ENCODE data around the gene TNS4. TPM values are rescaled to one million over a fixed set of nuclear protein-coding genes. Genes with fewer than 3 reads are reported as not detected.
A peak's percentile ranks its signal among the peaks of the same experiment; 100 is the strongest.

TNS4 gene
- total and polyA plus RNA-seq, 8 donors, result 0.18 to 23.2 (median 0.76) TPM; not detected in 2

DNA sequence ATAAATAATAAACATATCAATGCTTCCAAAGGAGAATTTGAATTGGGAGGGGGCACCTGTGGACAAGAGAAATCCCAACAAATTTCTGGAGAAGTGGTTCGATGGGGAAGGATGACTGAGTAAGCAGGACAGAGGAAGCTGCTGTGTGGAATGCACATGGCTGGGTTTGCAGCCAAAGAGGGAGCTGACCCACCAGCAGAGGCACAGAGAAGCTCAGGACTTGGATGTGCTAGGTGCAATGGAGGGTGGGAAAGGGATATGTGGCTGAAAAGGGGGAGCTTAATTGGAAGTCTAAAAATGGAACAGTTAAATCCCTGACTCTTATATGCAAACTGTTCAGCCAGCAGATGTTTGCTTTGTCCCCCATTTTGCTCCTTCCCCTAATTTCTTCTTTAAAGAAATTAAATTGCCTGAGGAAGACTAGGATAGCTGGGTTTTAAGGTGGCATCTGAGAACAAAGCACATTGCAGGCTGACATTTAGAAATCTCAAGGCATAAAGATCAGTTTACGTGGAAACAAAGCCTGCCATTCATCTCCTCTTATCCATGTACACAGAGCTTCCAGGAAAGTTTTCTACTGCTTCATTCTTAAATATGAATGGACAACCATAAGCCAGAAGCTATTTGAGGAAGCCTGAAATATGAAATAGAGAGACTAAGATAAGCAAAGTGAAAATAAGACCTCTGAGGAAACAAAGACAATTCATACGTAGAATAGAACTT is 23.0 kb upstream of the TNS4 start:
- no peak for TF ChIP-seq EP300 (IDR thresholded peaks at IDR 0.05)
- TF ChIP-seq POLR2AphosphoS5 (IDR thresholded peaks at IDR 0.05), result no peak
- TF ChIP-seq POLR2A (IDR thresholded peaks at IDR 0.05), result no peak
- TF ChIP-seq, protein P1, sequence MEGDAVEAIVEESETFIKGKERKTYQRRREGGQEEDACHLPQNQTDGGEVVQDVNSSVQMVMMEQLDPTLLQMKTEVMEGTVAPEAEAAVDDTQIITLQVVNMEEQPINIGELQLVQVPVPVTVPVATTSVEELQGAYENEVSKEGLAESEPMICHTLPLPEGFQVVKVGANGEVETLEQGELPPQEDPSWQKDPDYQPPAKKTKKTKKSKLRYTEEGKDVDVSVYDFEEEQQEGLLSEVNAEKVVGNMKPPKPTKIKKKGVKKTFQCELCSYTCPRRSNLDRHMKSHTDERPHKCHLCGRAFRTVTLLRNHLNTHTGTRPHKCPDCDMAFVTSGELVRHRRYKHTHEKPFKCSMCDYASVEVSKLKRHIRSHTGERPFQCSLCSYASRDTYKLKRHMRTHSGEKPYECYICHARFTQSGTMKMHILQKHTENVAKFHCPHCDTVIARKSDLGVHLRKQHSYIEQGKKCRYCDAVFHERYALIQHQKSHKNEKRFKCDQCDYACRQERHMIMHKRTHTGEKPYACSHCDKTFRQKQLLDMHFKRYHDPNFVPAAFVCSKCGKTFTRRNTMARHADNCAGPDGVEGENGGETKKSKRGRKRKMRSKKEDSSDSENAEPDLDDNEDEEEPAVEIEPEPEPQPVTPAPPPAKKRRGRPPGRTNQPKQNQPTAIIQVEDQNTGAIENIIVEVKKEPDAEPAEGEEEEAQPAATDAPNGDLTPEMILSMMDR (IDR thresholded peaks at IDR 0.05), result no peak
- 47 to 59% (median 49%) methylated on average over 3 of the region's 3 CpGs for WGBS, 5 donors

DNA sequence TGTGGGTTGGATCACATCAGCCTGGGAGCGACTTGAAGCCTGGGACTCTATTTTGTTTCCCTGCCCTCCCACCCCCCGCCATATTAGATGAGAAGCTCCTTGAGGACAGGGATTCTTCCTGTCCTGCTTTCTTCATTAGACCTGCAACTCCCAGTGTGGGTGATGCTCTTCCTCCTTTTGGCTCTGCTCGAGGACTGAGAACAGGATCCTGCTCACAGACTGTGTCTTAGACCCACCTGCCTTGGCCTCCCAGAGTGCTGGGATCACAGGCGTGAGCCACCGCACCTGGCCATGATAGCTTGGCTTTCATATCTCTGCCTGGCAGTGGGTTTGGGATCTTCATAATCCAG is 21.5 kb upstream of the TNS4 start:
- 90 to 97% (median 96%) methylated on average over 3 to 5 of the region's 5 CpGs for WGBS, 5 donors
- no peak for TF ChIP-seq POLR2AphosphoS5 (IDR thresholded peaks at IDR 0.05)
- TF ChIP-seq, protein P1 (IDR thresholded peaks at IDR 0.05), result no peak
- TF ChIP-seq POLR2A (IDR thresholded peaks at IDR 0.05), result no peak
- TF ChIP-seq EP300 (IDR thresholded peaks at IDR 0.05), result no peak
- intact Hi-C loops (cut with DNase I; ENCODE audit: low total_unique reads), result no loop called here
- H3K4me1 ChIP-seq, result peaks cover 0 to 12% (median 0%) of the 10 kb centered on the region in 4 donors
- no peak for DNase-seq
- H3K36me3 ChIP-seq, result no peaks in the 10 kb centered on the region
- H3K4me3 ChIP-seq, result no peak overlapping the region
- peaks cover 0 to 6% (median 0%) of the 10 kb centered on the region in 4 donors for H3K9me3 ChIP-seq
- H3K27me3 ChIP-seq, result peaks cover 0 to 9% (median 0%) of the 10 kb centered on the region in 3 donors
- peak overlapping the region in 2 of 5 donors; percentile 26 to 35 for H3K27ac ChIP-seq

More for the DNA sequence above, 23.0 kb upstream of the TNS4 start:
- no peaks in the 10 kb centered on the region for H3K4me1 ChIP-seq
- H3K4me3 ChIP-seq, result no peak overlapping the region
- H3K27me3 ChIP-seq, result peaks cover 0 to 9% (median 0%) of the 10 kb centered on the region in 3 donors
- no peaks in the 10 kb centered on the region for H3K36me3 ChIP-seq
- intact Hi-C loops (cut with DNase I; ENCODE audit: low total_unique reads), result no loop called here
- no peak overlapping the region for H3K27ac ChIP-seq
- no peak for DNase-seq
- peaks cover 0 to 6% (median 0%) of the 10 kb centered on the region in 4 donors for H3K9me3 ChIP-seq

DNA sequence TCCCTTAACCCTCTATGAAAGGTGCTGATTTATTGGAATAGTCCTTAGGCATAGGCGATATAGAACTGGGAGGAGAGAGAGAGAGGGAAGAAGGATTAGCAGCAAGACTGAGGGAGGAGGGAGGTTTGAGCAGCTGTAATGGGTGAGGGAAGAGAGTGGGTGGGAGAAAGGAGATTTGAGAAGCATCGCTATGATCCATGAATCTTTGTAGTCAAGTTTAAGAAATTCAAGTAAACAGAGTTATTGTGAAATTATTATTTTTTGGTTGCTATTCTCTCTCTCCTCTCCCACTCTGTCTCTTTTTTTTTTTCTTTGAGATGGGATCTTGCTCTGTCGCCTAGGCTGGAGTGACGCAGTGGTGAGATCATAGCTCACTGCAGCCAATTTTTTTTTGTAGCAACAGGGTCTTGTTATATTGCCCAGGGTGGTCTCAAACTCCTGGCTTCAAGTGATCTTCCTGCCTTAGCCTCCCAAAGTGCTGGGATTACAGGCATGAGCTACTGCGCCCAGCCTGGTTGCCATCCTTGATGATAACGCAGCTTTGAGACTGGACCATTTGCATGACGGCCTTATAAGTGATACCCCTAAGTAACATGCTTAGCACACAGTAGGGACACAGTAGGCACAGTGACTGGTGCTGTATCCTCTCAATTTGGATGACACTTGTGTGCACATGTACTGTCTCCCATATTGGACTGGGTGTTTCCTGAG is 21.0 kb upstream of the TNS4 start:
- Histone ChIP-seq H3K4me3 (no peak overlapping the region), H3K4me1 (peaks cover 0 to 18% (median 2%) of the 10 kb centered on the region in 4 donors), H3K27me3 (peaks cover 0 to 9% (median 0%) of the 10 kb centered on the region in 3 donors), H3K27ac (peak overlapping the region in 3 of 5 donors; percentile 26 to 53 (median 35)), H3K9me3 (peaks cover 0 to 6% (median 0%) of the 10 kb centered on the region in 4 donors), H3K36me3 (no peaks in the 10 kb centered on the region)
- no peak for TF ChIP-seq POLR2AphosphoS5 (IDR thresholded peaks at IDR 0.05)
- TF ChIP-seq, protein P1 (IDR thresholded peaks at IDR 0.05), result no peak
- TF ChIP-seq POLR2A (IDR thresholded peaks at IDR 0.05), result no peak
- no peak for TF ChIP-seq EP300 (IDR thresholded peaks at IDR 0.05)
- no peak for DNase-seq
- intact Hi-C loops (cut with DNase I; ENCODE audit: low total_unique reads), result no loop called here
- 82 to 94% (median 87%) methylated on average over 7 of the region's 7 CpGs for WGBS, 5 donors

DNA sequence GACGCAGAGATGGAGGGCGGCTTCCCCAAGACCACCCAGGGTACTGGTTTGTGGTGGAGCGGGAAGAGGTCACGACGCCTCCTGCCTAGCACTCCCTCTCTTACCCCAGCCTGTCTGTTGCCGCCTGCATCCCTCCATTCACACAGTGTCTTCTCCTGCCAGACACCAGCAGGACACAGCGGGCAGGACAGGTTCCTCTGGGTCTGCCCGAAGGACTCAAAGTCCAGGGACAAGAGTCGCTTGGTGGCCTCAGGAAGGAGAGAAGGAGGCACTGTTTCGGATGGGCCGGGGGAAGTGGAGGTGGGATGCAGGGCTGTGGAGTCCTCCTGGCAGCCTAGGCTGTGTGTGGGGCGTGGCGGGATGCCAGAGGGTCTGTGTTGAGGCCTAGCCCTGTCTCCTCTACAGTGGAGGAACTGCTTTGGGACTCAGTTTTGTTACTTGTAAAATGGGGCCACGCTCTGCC is 19.6 kb upstream of the TNS4 start:
- no peaks in the 10 kb centered on the region for H3K36me3 ChIP-seq
- DNase-seq, result no peak
- TF ChIP-seq EP300 (IDR thresholded peaks at IDR 0.05) (no peak), POLR2A (IDR thresholded peaks at IDR 0.05) (no peak), POLR2AphosphoS5 (IDR thresholded peaks at IDR 0.05) (no peak)
- TF ChIP-seq, protein P1 (IDR thresholded peaks at IDR 0.05), result no peak
- WGBS, 5 donors, result 89 to 95% (median 94%) methylated on average over 11 to 14 of the region's 14 CpGs
- intact Hi-C loops (cut with DNase I; ENCODE audit: low total_unique reads), result no loop called here
- no peak overlapping the region for H3K4me3 ChIP-seq
- peaks cover 0 to 6% (median 0%) of the 10 kb centered on the region in 4 donors for H3K9me3 ChIP-seq
- peaks cover 0 to 9% (median 0%) of the 10 kb centered on the region in 3 donors for H3K27me3 ChIP-seq
- peaks cover 10 to 31% (median 13%) of the 10 kb centered on the region in 4 donors for H3K4me1 ChIP-seq
- H3K27ac ChIP-seq, result peak overlapping the region in 2 of 5 donors; percentile 7 to 23

Measured in stomach (tissue), 9 donors.